GM23338 (cell line): ENCODE measurements around the gene PLEKHO1. TPM values are rescaled to one million over a fixed set of nuclear protein-coding genes. Genes with fewer than 3 reads are reported as not detected.

Source experiments
- ATAC-seq: fragments of 200-7000 bp; cut with Tn5 transposase; 3 replicates; pipeline ENCODE4 v1.9.1; 2020
- DNase-seq: peaks from one replicate; pipeline ENCODE4 v3.0.0-alpha.2; 2015; ENCODE audit warnings: low spot score
- H2AFZ ChIP-seq: fragments of 200-600 bp; sonication (generic); 2 replicates; pipeline ENCODE4 v1.8.0; 2016; ENCODE audit warnings: antibody characterized with exemption, mild to moderate bottlenecking, moderate library complexity
- H3F3A ChIP-seq: fragments of 200-600 bp; sonication (generic); replicated peaks from 2 replicates; pipeline ENCODE4 v1.8.0; 2017; ENCODE audit warnings: antibody characterized with exemption, mixed run types, low read depth
- H3K27ac ChIP-seq: fragments of 200-600 bp; sonication (generic); 2 replicates; pipeline ENCODE4 v1.6.1; 2016; ENCODE audit warnings: low read depth
- H3K27me3 ChIP-seq: fragments of 200-600 bp; sonication (generic); 2 replicates; pipeline ENCODE4 v1.8.0; 2016; ENCODE audit warnings: mild to moderate bottlenecking, mixed run types, moderate library complexity; ENCODE audit not compliant: insufficient read depth
- H3K36me3 ChIP-seq: fragments of 200-600 bp; sonication (generic); 2 replicates; pipeline ENCODE4 v1.8.0; 2016; ENCODE audit warnings: mild to moderate bottlenecking; ENCODE audit not compliant: insufficient read depth
- H3K4me1 ChIP-seq: fragments of 200-600 bp; sonication (generic); 2 replicates; pipeline ENCODE4 v1.8.0; 2016; ENCODE audit warnings: mild to moderate bottlenecking, moderate library complexity; ENCODE audit not compliant: insufficient read depth
- H3K4me2 ChIP-seq: fragments of 200-600 bp; sonication (generic); 2 replicates; pipeline ENCODE4 v1.7.1; 2017; ENCODE audit warnings: mixed run types
- H3K4me3 ChIP-seq: fragments of 200-600 bp; sonication (generic); 2 replicates; pipeline ENCODE4 v1.6.1; 2016; ENCODE audit warnings: mixed run types
- H3K79me2 ChIP-seq: fragments of 200-600 bp; sonication (generic); replicated peaks from 2 replicates; pipeline ENCODE4 v1.8.0; 2017; ENCODE audit warnings: mild to moderate bottlenecking; ENCODE audit not compliant: insufficient read depth
- H3K9me2 ChIP-seq: fragments of 200-600 bp; sonication (generic); 2 replicates; pipeline ENCODE4 v1.8.0; 2017; ENCODE audit not compliant: insufficient read depth
- H4K20me1 ChIP-seq: fragments of 200-600 bp; sonication (generic); replicated peaks from 2 replicates; pipeline ENCODE4 v1.8.0; 2017; ENCODE audit warnings: mild to moderate bottlenecking; ENCODE audit not compliant: insufficient read depth
- H3K27ac Mint-ChIP-seq: 2 replicates; pipeline ENCODE4 v1.8.0; 2020; ENCODE audit warnings: inconsistent platforms, mild to moderate bottlenecking, moderate library complexity, mixed read lengths
- H3K27me3 Mint-ChIP-seq: 3 replicates; pipeline ENCODE4 v1.8.0; 2022; ENCODE audit warnings: low read depth, mild to moderate bottlenecking, moderate library complexity, mixed read lengths, inconsistent platforms; ENCODE audit not compliant: insufficient read depth, poor library complexity
- H3K36me3 Mint-ChIP-seq: 3 replicates; pipeline ENCODE4 v1.8.0; 2021; ENCODE audit warnings: low read depth, mild to moderate bottlenecking, inconsistent platforms, moderate library complexity, mixed read lengths
- H3K4me1 Mint-ChIP-seq: 3 replicates; pipeline ENCODE4 v1.8.0; 2020; ENCODE audit warnings: mild to moderate bottlenecking, inconsistent platforms, mixed read lengths
- H3K4me3 Mint-ChIP-seq: 3 replicates; pipeline ENCODE4 v1.8.0; 2021; ENCODE audit warnings: moderate library complexity, mild to moderate bottlenecking, inconsistent platforms, mixed read lengths
- H3K9me3 Mint-ChIP-seq: 3 replicates; pipeline ENCODE4 v1.8.0; 2020; ENCODE audit warnings: moderate library complexity, mild to moderate bottlenecking, inconsistent platforms, mixed read lengths
- ETS1 ChIP-seq: IDR thresholded peaks from 2 replicates; pipeline ENCODE4 v1.6.1; 2016; ENCODE audit warnings: antibody characterized with exemption
- EZH2 ChIP-seq: fragments of 200-600 bp; sonication (generic); IDR thresholded peaks from one replicate; pipeline ENCODE4 v1.8.0; 2017; ENCODE audit warnings: antibody characterized with exemption, mild to moderate bottlenecking, low read depth; ENCODE audit not compliant: unreplicated experiment
- EZH2phosphoT487 ChIP-seq: fragments of 200-600 bp; sonication (generic); IDR thresholded peaks from one replicate; pipeline ENCODE4 v1.8.1; 2018; ENCODE audit warnings: antibody characterized with exemption; ENCODE audit not compliant: unreplicated experiment
- JUNB ChIP-seq: IDR thresholded peaks from one replicate; pipeline ENCODE4 v1.6.1; 2016; ENCODE audit warnings: antibody characterized with exemption; ENCODE audit not compliant: unreplicated experiment
- NANOG ChIP-seq: IDR thresholded peaks from 2 replicates; pipeline ENCODE4 v1.6.1; 2016; ENCODE audit warnings: antibody characterized with exemption, borderline replicate concordance
- POLR2AphosphoS5 ChIP-seq: IDR thresholded peaks from 2 replicates; pipeline ENCODE4 v1.6.1; 2016; ENCODE audit warnings: antibody characterized with exemption, low read depth
- REST ChIP-seq: IDR thresholded peaks from one replicate; pipeline ENCODE4 v1.6.1; 2018; ENCODE audit warnings: antibody characterized with exemption; ENCODE audit not compliant: unreplicated experiment
- STAT1 ChIP-seq: IDR thresholded peaks from one replicate; pipeline ENCODE4 v1.6.1; 2016; ENCODE audit warnings: antibody characterized with exemption; ENCODE audit not compliant: unreplicated experiment
- ZNF114 ChIP-seq: fragments of 250-450 bp; sonication (Bioruptor Pico); IDR thresholded peaks from 2 replicates; pipeline ENCODE4 v1.5.0; 2020; ENCODE audit warnings: mild to moderate bottlenecking, moderate library complexity
- ZNF331 ChIP-seq: fragments of 250-450 bp; sonication (Bioruptor Pico); IDR thresholded peaks from 2 replicates; pipeline ENCODE4 v1.5.0; 2020; ENCODE audit warnings: low read depth, mild to moderate bottlenecking, moderate library complexity
- polyA plus RNA-seq: library from polyadenylated mRNA; unstranded; fragments of >200 nt; fragmentation: Nextera tagmentation; extraction: Ambion mirVana; gene quantifications from 2 replicates; pipeline ENCODE4 v1.2.1, GENCODE V29; 2016
- total RNA-seq: library from RNA; depleted of rRNA; stranded (reverse); fragments of >200 nt; shearing (Covaris generic); gene quantifications from 2 replicates; pipeline ENCODE4 v1.2.3, GENCODE V29; 2014
- TF ChIP-seq, protein P1 (sequence below): fragments of 250-450 bp; sonication (Bioruptor Pico); IDR thresholded peaks from 2 replicates; pipeline ENCODE4 v1.5.0; 2020; ENCODE audit warnings: mild to moderate bottlenecking, moderate library complexity
- TF ChIP-seq, protein P2 (sequence below), 2 experiments: fragments of 200-600 bp in 1 of 2; sonication (generic) in 1 of 2; conservative IDR thresholded peaks; 2 replicates each; pipeline versions ENCODE4 v1.5.1 to v1.6.1; 2016 to 2017; ENCODE audit warnings: antibody characterized with exemption in 2 of 2, low read depth in 2 of 2, mild to moderate bottlenecking in 2 of 2, moderate library complexity in 1 of 2

PLEKHO1 gene
- total and polyA plus RNA-seq, 2 experiments from 2014 or later = 34.3 to 36.7 TPM

DNA sequence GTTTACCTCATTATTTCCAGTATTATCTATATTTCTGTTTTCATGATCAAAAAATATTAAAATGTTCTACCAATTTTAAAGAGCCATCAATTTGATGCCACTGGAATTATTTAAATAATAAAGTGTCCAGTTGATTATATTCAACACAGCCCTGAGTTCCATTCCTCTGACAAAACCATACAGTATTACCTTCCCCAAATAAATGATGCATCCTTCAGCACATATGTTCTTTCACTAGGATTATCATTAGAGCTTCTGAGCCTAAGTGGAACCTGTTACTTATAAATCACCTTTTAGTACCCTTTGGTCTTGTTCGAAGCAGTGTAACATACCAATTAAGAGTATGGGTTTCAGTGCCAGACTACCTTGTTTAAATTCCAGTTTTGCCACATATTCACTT lies 17.3 kb upstream of the PLEKHO1 start:
- DNase-seq = no peak
- Histone ChIP-seq H3K4me1 (no peaks in the 10 kb centered on the region), H3F3A (no peaks in the 10 kb centered on the region), H3K79me2 (no peaks in the 10 kb centered on the region), H3K27me3 (no peaks in the 10 kb centered on the region), H2AFZ (no peak overlapping the region), H4K20me1 (no peaks in the 10 kb centered on the region), H3K36me3 (no peaks in the 10 kb centered on the region), H3K4me2 (no peak overlapping the region), H3K27ac (no peak overlapping the region), H3K4me3 (no peak overlapping the region), H3K9me2 (no peaks in the 10 kb centered on the region)
- no peak for ATAC-seq
- no peaks in the 10 kb centered on the region for H3K4me1 Mint-ChIP-seq
- no peaks in the 10 kb centered on the region for H3K9me3 Mint-ChIP-seq
- no peak overlapping the region for H3K4me3 Mint-ChIP-seq
- TF ChIP-seq ZNF331 (CRISPR knock-in tag) = no peak
- TF ChIP-seq, protein P1, sequence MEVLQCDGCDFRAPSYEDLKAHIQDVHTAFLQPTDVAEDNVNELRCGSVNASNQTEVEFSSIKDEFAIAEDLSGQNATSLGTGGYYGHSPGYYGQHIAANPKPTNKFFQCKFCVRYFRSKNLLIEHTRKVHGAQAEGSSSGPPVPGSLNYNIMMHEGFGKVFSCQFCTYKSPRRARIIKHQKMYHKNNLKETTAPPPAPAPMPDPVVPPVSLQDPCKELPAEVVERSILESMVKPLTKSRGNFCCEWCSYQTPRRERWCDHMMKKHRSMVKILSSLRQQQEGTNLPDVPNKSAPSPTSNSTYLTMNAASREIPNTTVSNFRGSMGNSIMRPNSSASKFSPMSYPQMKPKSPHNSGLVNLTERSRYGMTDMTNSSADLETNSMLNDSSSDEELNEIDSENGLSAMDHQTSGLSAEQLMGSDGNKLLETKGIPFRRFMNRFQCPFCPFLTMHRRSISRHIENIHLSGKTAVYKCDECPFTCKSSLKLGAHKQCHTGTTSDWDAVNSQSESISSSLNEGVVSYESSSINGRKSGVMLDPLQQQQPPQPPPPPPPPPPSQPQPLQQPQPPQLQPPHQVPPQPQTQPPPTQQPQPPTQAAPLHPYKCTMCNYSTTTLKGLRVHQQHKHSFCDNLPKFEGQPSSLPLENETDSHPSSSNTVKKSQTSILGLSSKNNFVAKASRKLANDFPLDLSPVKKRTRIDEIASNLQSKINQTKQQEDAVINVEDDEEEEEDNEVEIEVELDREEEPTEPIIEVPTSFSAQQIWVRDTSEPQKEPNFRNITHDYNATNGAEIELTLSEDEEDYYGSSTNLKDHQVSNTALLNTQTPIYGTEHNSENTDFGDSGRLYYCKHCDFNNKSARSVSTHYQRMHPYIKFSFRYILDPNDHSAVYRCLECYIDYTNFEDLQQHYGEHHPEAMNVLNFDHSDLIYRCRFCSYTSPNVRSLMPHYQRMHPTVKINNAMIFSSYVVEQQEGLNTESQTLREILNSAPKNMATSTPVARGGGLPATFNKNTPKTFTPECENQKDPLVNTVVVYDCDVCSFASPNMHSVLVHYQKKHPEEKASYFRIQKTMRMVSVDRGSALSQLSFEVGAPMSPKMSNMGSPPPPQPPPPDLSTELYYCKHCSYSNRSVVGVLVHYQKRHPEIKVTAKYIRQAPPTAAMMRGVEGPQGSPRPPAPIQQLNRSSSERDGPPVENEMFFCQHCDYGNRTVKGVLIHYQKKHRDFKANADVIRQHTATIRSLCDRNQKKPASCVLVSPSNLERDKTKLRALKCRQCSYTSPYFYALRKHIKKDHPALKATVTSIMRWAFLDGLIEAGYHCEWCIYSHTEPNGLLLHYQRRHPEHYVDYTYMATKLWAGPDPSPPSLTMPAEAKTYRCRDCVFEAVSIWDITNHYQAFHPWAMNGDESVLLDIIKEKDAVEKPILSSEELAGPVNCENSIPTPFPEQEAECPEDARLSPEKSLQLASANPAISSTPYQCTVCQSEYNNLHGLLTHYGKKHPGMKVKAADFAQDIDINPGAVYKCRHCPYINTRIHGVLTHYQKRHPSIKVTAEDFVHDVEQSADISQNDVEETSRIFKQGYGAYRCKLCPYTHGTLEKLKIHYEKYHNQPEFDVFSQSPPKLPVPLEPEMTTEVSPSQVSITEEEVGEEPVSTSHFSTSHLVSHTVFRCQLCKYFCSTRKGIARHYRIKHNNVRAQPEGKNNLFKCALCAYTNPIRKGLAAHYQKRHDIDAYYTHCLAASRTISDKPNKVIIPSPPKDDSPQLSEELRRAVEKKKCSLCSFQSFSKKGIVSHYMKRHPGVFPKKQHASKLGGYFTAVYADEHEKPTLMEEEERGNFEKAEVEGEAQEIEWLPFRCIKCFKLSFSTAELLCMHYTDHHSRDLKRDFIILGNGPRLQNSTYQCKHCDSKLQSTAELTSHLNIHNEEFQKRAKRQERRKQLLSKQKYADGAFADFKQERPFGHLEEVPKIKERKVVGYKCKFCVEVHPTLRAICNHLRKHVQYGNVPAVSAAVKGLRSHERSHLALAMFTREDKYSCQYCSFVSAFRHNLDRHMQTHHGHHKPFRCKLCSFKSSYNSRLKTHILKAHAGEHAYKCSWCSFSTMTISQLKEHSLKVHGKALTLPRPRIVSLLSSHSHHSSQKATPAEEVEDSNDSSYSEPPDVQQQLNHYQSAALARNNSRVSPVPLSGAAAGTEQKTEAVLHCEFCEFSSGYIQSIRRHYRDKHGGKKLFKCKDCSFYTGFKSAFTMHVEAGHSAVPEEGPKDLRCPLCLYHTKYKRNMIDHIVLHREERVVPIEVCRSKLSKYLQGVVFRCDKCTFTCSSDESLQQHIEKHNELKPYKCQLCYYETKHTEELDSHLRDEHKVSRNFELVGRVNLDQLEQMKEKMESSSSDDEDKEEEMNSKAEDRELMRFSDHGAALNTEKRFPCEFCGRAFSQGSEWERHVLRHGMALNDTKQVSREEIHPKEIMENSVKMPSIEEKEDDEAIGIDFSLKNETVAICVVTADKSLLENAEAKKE (CRISPR knock-in tag) = no peak
- TF ChIP-seq EZH2 = no peak
- no peak for TF ChIP-seq POLR2AphosphoS5
- no peak for TF ChIP-seq NANOG
- TF ChIP-seq, protein P2, sequence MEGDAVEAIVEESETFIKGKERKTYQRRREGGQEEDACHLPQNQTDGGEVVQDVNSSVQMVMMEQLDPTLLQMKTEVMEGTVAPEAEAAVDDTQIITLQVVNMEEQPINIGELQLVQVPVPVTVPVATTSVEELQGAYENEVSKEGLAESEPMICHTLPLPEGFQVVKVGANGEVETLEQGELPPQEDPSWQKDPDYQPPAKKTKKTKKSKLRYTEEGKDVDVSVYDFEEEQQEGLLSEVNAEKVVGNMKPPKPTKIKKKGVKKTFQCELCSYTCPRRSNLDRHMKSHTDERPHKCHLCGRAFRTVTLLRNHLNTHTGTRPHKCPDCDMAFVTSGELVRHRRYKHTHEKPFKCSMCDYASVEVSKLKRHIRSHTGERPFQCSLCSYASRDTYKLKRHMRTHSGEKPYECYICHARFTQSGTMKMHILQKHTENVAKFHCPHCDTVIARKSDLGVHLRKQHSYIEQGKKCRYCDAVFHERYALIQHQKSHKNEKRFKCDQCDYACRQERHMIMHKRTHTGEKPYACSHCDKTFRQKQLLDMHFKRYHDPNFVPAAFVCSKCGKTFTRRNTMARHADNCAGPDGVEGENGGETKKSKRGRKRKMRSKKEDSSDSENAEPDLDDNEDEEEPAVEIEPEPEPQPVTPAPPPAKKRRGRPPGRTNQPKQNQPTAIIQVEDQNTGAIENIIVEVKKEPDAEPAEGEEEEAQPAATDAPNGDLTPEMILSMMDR (conservative IDR thresholded peaks at IDR 0.05; ENCODE audit: low read depth in 2 of 2) = no peak
- no peak for TF ChIP-seq ZNF114 (CRISPR knock-in tag)
- no peak for TF ChIP-seq STAT1
- TF ChIP-seq REST = no peak
- TF ChIP-seq JUNB = no peak
- TF ChIP-seq EZH2phosphoT487 = no peak
- TF ChIP-seq ETS1 = no peak
- no peaks in the 10 kb centered on the region; the same call in 2 of the 3 replicates for H3K36me3 Mint-ChIP-seq
- no peak overlapping the region for H3K27ac Mint-ChIP-seq
- H3K27me3 Mint-ChIP-seq = no peaks in the 10 kb centered on the region
